Peyer's patch (tissue), 4 donors: ENCODE results near the gene MTUS2. TPM values are rescaled to one million over a fixed set of nuclear protein-coding genes. Genes with fewer than 3 reads are reported as not detected.

Experiments used
- DNase-seq, 3 donors: peaks; one replicate each; pipeline ENCODE4 v3.0.0-alpha.2; 2017 to 2019
- H3K27ac ChIP-seq, 4 donors: fragments of 200-600 bp; sonication (generic); one replicate each; pipeline ENCODE4 v1.5.1; 2016 to 2019
- H3K27me3 ChIP-seq, 2 donors: fragments of 200-600 bp; sonication (generic); one replicate each; pipeline ENCODE4 v1.5.1; 2019
- H3K36me3 ChIP-seq, 3 donors: fragments of 200-600 bp; sonication (generic); one replicate each; pipeline ENCODE4 v1.5.1; 2016 to 2019
- H3K4me1 ChIP-seq, 4 donors: fragments of 200-600 bp; sonication (generic); one replicate each; pipeline ENCODE4 v1.5.1; 2016 to 2019
- H3K4me3 ChIP-seq, 4 donors: fragments of 200-600 bp; sonication (generic); 1 replicate in 3 of 4; 2 replicates in 1 of 4; pipeline ENCODE4 v1.5.1; 2016 to 2019; ENCODE audit warnings: mild to moderate bottlenecking in 1 of 4
- H3K9me3 ChIP-seq, 4 donors: fragments of 200-600 bp; sonication (generic); one replicate each; pipeline ENCODE4 v1.5.1; 2016 to 2019; ENCODE audit warnings: mild to moderate bottlenecking in 1 of 4
- CTCF ChIP-seq, 6 experiments: fragments of 450-650 bp in 4 of 6; fragments of 200-600 bp in 2 of 6; sonication (generic) in 1 of 6; IDR thresholded peaks; one replicate each; pipeline ENCODE4 v1.5.1; 2017 to 2019; ENCODE audit warnings: antibody characterized with exemption in 6 of 6, mild to moderate bottlenecking in 3 of 6, moderate library complexity in 1 of 6
- POLR2A ChIP-seq, 2 donors: fragments of 450-650 bp; IDR thresholded peaks; one replicate each; pipeline ENCODE4 v1.5.1; 2017; ENCODE audit warnings: antibody characterized with exemption in 2 of 2, mild to moderate bottlenecking in 2 of 2, moderate library complexity in 2 of 2
- total RNA-seq, 4 donors: library from RNA; depleted of rRNA; stranded (reverse); fragments of >200 nt; gene quantifications; one replicate each; pipeline ENCODE4 v1.1.0, GENCODE V29; 2016

The MTUS2 gene
- total RNA-seq, 4 donors from 2014 or later = 0.13 to 0.28 (median 0.18) TPM; not detected in 1

- no peaks in the 10 kb centered on the region for H3K9me3 ChIP-seq
- no peak overlapping the region for H3K27ac ChIP-seq
- H3K27me3 ChIP-seq = no peaks in the 10 kb centered on the region
- no peak for DNase-seq
- no peak for TF ChIP-seq CTCF (IDR thresholded peaks at IDR 0.05)
- TF ChIP-seq POLR2A (IDR thresholded peaks at IDR 0.05) = no peak
- no peak overlapping the region for H3K4me3 ChIP-seq
- H3K36me3 ChIP-seq = no peaks in the 10 kb centered on the region
- H3K4me1 ChIP-seq = no peaks in the 10 kb centered on the region
Measured at GRCh38 chr13:29005035-29005762, 185.1 kb downstream of the MTUS2 start.

- no peak for TF ChIP-seq POLR2A (IDR thresholded peaks at IDR 0.05)
- no peak for TF ChIP-seq CTCF (IDR thresholded peaks at IDR 0.05)
- no peaks in the 10 kb centered on the region for H3K27me3 ChIP-seq
- H3K9me3 ChIP-seq = no peaks in the 10 kb centered on the region
- no peaks in the 10 kb centered on the region for H3K36me3 ChIP-seq
- H3K4me1 ChIP-seq = no peaks in the 10 kb centered on the region
- no peak for DNase-seq
- H3K4me3 ChIP-seq = no peak overlapping the region
- no peak overlapping the region for H3K27ac ChIP-seq
Measured at GRCh38 chr13:29005763-29006120, 185.6 kb downstream of the MTUS2 start.

- Histone ChIP-seq H3K4me1 (no peaks in the 10 kb centered on the region), H3K9me3 (no peaks in the 10 kb centered on the region), H3K4me3 (no peak overlapping the region), H3K27ac (no peak overlapping the region), H3K27me3 (no peaks in the 10 kb centered on the region), H3K36me3 (no peaks in the 10 kb centered on the region)
- TF ChIP-seq POLR2A (IDR thresholded peaks at IDR 0.05) (no peak), CTCF (IDR thresholded peaks at IDR 0.05) (no peak)
- no peak for DNase-seq
Measured at GRCh38 chr13:29006359-29006850, 186.3 kb downstream of the MTUS2 start.

- Histone ChIP-seq H3K36me3 (no peaks in the 10 kb centered on the region), H3K4me3 (no peak overlapping the region), H3K27ac (no peak overlapping the region), H3K27me3 (no peaks in the 10 kb centered on the region), H3K9me3 (no peaks in the 10 kb centered on the region), H3K4me1 (no peaks in the 10 kb centered on the region)
- no peak for TF ChIP-seq CTCF (IDR thresholded peaks at IDR 0.05)
- TF ChIP-seq POLR2A (IDR thresholded peaks at IDR 0.05) = no peak
- DNase-seq = no peak
Measured at GRCh38 chr13:29008296-29008695, 188.2 kb downstream of the MTUS2 start.

- Histone ChIP-seq H3K36me3 (no peaks in the 10 kb centered on the region), H3K27ac (no peak overlapping the region), H3K9me3 (no peaks in the 10 kb centered on the region), H3K27me3 (no peaks in the 10 kb centered on the region), H3K4me1 (no peaks in the 10 kb centered on the region), H3K4me3 (no peak overlapping the region)
- no peak for DNase-seq
- no peak for TF ChIP-seq CTCF (IDR thresholded peaks at IDR 0.05)
- TF ChIP-seq POLR2A (IDR thresholded peaks at IDR 0.05) = no peak
Measured at GRCh38 chr13:29020314-29020713, 200.2 kb downstream of the MTUS2 start.
